WTC11 (cell line): ENCODE results near the gene ABCA13. TPM values are rescaled to one million over a fixed set of nuclear protein-coding genes. Genes with fewer than 3 reads are reported as not detected.

Experiments
- ATAC-seq: fragments of 200-7000 bp; cut with Tn5 transposase; 2 replicates; pipeline ENCODE4 v1.10.0; 2021; ENCODE audit warnings: mild to moderate bottlenecking, moderate library complexity
- CTCF ChIA-PET: fragments of 300-600 bp; sonication (Branson Sonifier 250); formaldehyde crosslinking; loops from one replicate; lab custom pipeline; 2021; ENCODE audit warnings: antibody characterized with exemption; lab: Charles Lee
- POLR2A ChIA-PET: fragments of 350-600 bp; sonication (Branson Sonifier 250); formaldehyde crosslinking; loops from one replicate; lab custom pipeline; 2021; ENCODE audit warnings: antibody characterized with exemption; lab: Charles Lee
- DNase-seq: peaks from one replicate; pipeline ENCODE4 v3.0.0; 2021; ENCODE audit warnings: low spot score
- H3K27ac Mint-ChIP-seq: 2 replicates; pipeline ENCODE4 v1.8.0; 2021; ENCODE audit warnings: mixed read lengths
- H3K27me3 Mint-ChIP-seq: 2 replicates; pipeline ENCODE4 v1.8.0; 2021; ENCODE audit warnings: low read depth, mild to moderate bottlenecking, moderate library complexity, mixed read lengths
- H3K36me3 Mint-ChIP-seq: 2 replicates; pipeline ENCODE4 v1.8.0; 2021; ENCODE audit warnings: mixed read lengths
- H3K4me1 Mint-ChIP-seq: 2 replicates; pipeline ENCODE4 v1.8.0; 2022; ENCODE audit warnings: mixed read lengths
- H3K4me3 Mint-ChIP-seq: 2 replicates; pipeline ENCODE4 v1.8.0; 2021; ENCODE audit warnings: mild to moderate bottlenecking, moderate library complexity, mixed read lengths
- H3K9me3 Mint-ChIP-seq: 2 replicates; pipeline ENCODE4 v1.8.0; 2021; ENCODE audit warnings: mixed read lengths
- CREB1 ChIP-seq: sonication (generic); formaldehyde crosslinking; IDR thresholded peaks from 2 replicates; pipeline ENCODE4 v1.8.0; 2023; ENCODE audit warnings: mild to moderate bottlenecking, missing genetic modification reagents
- E2F5 ChIP-seq: sonication (generic); formaldehyde crosslinking; IDR thresholded peaks from 2 replicates; pipeline ENCODE4 v1.8.1; 2022; ENCODE audit warnings: mild to moderate bottlenecking, moderate library complexity, missing genetic modification reagents
- ESRRA ChIP-seq: sonication (generic); formaldehyde crosslinking; IDR thresholded peaks from 2 replicates; pipeline ENCODE4 v1.8.1; 2022; ENCODE audit warnings: mild to moderate bottlenecking, missing genetic modification reagents, borderline replicate concordance
- FOXJ3 ChIP-seq: sonication (generic); formaldehyde crosslinking; IDR thresholded peaks from 2 replicates; pipeline ENCODE4 v1.9.0; 2021; ENCODE audit warnings: missing genetic modification reagents, mild to moderate bottlenecking, borderline replicate concordance
- FOXK1 ChIP-seq: sonication (generic); formaldehyde crosslinking; IDR thresholded peaks from 2 replicates; pipeline ENCODE4 v1.8.0; 2022; ENCODE audit warnings: mild to moderate bottlenecking, moderate library complexity, missing genetic modification reagents
- GABPB1 ChIP-seq: sonication (generic); formaldehyde crosslinking; IDR thresholded peaks from 2 replicates; pipeline ENCODE4 v1.8.1; 2023; ENCODE audit warnings: mild to moderate bottlenecking, missing genetic modification reagents
- HMGA2 ChIP-seq: fragments of 250-450 bp; sonication (Bioruptor Pico); IDR thresholded peaks from 2 replicates; pipeline ENCODE4 v1.4.0; 2021; ENCODE audit warnings: mild to moderate bottlenecking, moderate library complexity
- HMGXB4 ChIP-seq: sonication (generic); formaldehyde crosslinking; IDR thresholded peaks from 2 replicates; pipeline ENCODE4 v1.8.1; 2023; ENCODE audit warnings: mild to moderate bottlenecking, moderate library complexity, missing genetic modification reagents
- KAT7 ChIP-seq: sonication (generic); formaldehyde crosslinking; IDR thresholded peaks from 2 replicates; pipeline ENCODE4 v1.8.1; 2023; ENCODE audit warnings: missing genetic modification reagents, mild to moderate bottlenecking, borderline replicate concordance
- MLX ChIP-seq: sonication (generic); formaldehyde crosslinking; IDR thresholded peaks from 2 replicates; pipeline ENCODE4 v1.8.1; 2023; ENCODE audit warnings: mild to moderate bottlenecking, missing genetic modification reagents, moderate library complexity
- NFE2L1 ChIP-seq: sonication (generic); formaldehyde crosslinking; IDR thresholded peaks from 2 replicates; pipeline ENCODE4 v1.8.1; 2023; ENCODE audit warnings: missing genetic modification reagents
- NR1H2 ChIP-seq: sonication (generic); formaldehyde crosslinking; IDR thresholded peaks from 2 replicates; pipeline ENCODE4 v1.9.0; 2021; ENCODE audit warnings: mild to moderate bottlenecking, moderate library complexity, missing genetic modification reagents
- RORB ChIP-seq: fragments of 250-450 bp; sonication (Bioruptor Pico); IDR thresholded peaks from 2 replicates; pipeline ENCODE4 v1.9.0; 2021; ENCODE audit warnings: mild to moderate bottlenecking
- SOX15 ChIP-seq: fragments of 250-450 bp; sonication (Bioruptor Pico); IDR thresholded peaks from 2 replicates; pipeline ENCODE4 v1.9.0; 2021; ENCODE audit warnings: mild to moderate bottlenecking
- SP1 ChIP-seq: sonication (generic); formaldehyde crosslinking; conservative IDR thresholded peaks from 2 replicates; pipeline ENCODE4 v1.8.1; 2022; ENCODE audit warnings: missing genetic modification reagents
- TEAD1 ChIP-seq: sonication (generic); formaldehyde crosslinking; IDR thresholded peaks from 2 replicates; pipeline ENCODE4 v1.8.0; 2022; ENCODE audit warnings: mild to moderate bottlenecking, missing genetic modification reagents
- ZNF138 ChIP-seq: sonication (generic); formaldehyde crosslinking; conservative IDR thresholded peaks from 2 replicates; pipeline ENCODE4 v1.8.1; 2022; ENCODE audit warnings: mild to moderate bottlenecking, moderate library complexity, missing genetic modification reagents
- ZNF219 ChIP-seq: sonication (generic); formaldehyde crosslinking; IDR thresholded peaks from 2 replicates; pipeline ENCODE4 v1.8.0; 2023; ENCODE audit warnings: missing genetic modification reagents, mild to moderate bottlenecking, borderline replicate concordance
- ZNF232 ChIP-seq: sonication (generic); formaldehyde crosslinking; IDR thresholded peaks from 2 replicates; pipeline ENCODE4 v1.8.0; 2022; ENCODE audit warnings: mild to moderate bottlenecking, missing genetic modification reagents
- ZNF425 ChIP-seq: fragments of 250-450 bp; sonication (Bioruptor Pico); conservative IDR thresholded peaks from 2 replicates; pipeline ENCODE4 v1.9.0; 2021; ENCODE audit warnings: mild to moderate bottlenecking
- total RNA-seq: library from RNA; stranded (reverse); gene quantifications from 3 replicates; pipeline ENCODE4 v1.2.3, GENCODE V29; 2021

ABCA13 gene
- total RNA-seq, 1 experiment from 2014 or later = 0.04 TPM

- CTCF ChIA-PET = no interaction called here
- H3K4me1 Mint-ChIP-seq = no peaks in the 10 kb centered on the region
- peaks cover 8% of the 10 kb centered on the region for H3K36me3 Mint-ChIP-seq
- POLR2A ChIA-PET = no interaction called here
- H3K27me3 Mint-ChIP-seq = no peaks in the 10 kb centered on the region; the same call in 1 of the 2 replicates
- ATAC-seq = no peak
- peaks cover 26% of the 10 kb centered on the region for H3K9me3 Mint-ChIP-seq
- no peak overlapping the region for H3K27ac Mint-ChIP-seq
- no peak for DNase-seq
- TF ChIP-seq RORB (CRISPR knock-in tag) (no peak), ZNF138 (CRISPR knock-in tag) (no peak)
- H3K4me3 Mint-ChIP-seq = no peak overlapping the region
Observed at GRCh38 chr7:48158404-48158803, 12.9 kb upstream of the ABCA13 start.

GRCh38 chr7:48161407-48162125, 9.7 kb upstream of the ABCA13 start:
- Mint-ChIP-seq H3K36me3 (peaks cover 10% of the 10 kb centered on the region), H3K4me1 (no peaks in the 10 kb centered on the region), H3K27me3 (no peaks in the 10 kb centered on the region; the same call in 1 of the 2 replicates), H3K27ac (no peak overlapping the region), H3K4me3 (no peak overlapping the region), H3K9me3 (peaks cover 39% of the 10 kb centered on the region)
- ATAC-seq (no peak), DNase-seq (no peak)
- ChIA-PET POLR2A (no interaction called here), CTCF (no interaction called here)
- no peak for TF ChIP-seq FOXJ3
- no peak for TF ChIP-seq E2F5 (CRISPR knock-in tag)
- TF ChIP-seq ESRRA (CRISPR knock-in tag) = no peak
- TF ChIP-seq FOXK1 (CRISPR knock-in tag) = no peak
- no peak for TF ChIP-seq MLX (CRISPR knock-in tag)
- no peak for TF ChIP-seq GABPB1 (CRISPR knock-in tag)
- TF ChIP-seq CREB1 = no peak
- TF ChIP-seq SOX15 = no peak
- TF ChIP-seq TEAD1 (CRISPR knock-in tag) = no peak
- no peak for TF ChIP-seq KAT7
- no peak for TF ChIP-seq ZNF425 (CRISPR knock-in tag)
- no peak for TF ChIP-seq HMGA2
- no peak for TF ChIP-seq NFE2L1
- no peak for TF ChIP-seq ZNF232 (CRISPR knock-in tag)
- no peak for TF ChIP-seq HMGXB4
- TF ChIP-seq NR1H2 (CRISPR knock-in tag) = no peak
- no peak for TF ChIP-seq SP1
- no peak for TF ChIP-seq RORB (CRISPR knock-in tag)
- TF ChIP-seq ZNF219 (CRISPR knock-in tag) = no peak
